Activated gamma-delta T cell (primary cell): ENCODE data around the gene CAPN2.
"Not testable (repeated sequence)": the region's sequence is repeated elsewhere in the genome, so short reads cannot be mapped to it uniquely, and the experiment has no call there.

Experiments
- DNase-seq: peaks from one replicate; lab custom pipeline; 2025; lab: John Stamatoyannopoulos, UW

The CAPN2 gene

DNA sequence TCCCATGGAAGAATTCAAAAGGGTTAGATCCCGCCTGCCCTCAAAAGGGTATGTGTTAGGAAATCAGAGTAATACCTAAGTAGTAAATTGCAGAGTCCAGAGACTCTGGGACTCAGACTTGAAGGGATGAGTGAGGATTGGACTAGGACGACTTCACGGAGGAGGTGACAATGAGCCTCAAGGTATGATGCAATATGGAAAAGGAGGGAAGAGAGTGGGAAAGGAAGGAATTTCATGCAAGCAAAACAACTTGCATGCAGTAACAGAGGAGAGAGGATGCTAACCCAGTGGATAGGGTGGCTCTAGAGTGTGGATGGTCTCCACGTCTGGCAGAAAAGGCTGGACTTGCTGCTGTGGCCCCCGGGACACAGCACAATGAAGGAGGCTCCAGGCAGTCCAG lies 4.8 kb downstream of the CAPN2 start:
- DNase-seq: no peak

DNA sequence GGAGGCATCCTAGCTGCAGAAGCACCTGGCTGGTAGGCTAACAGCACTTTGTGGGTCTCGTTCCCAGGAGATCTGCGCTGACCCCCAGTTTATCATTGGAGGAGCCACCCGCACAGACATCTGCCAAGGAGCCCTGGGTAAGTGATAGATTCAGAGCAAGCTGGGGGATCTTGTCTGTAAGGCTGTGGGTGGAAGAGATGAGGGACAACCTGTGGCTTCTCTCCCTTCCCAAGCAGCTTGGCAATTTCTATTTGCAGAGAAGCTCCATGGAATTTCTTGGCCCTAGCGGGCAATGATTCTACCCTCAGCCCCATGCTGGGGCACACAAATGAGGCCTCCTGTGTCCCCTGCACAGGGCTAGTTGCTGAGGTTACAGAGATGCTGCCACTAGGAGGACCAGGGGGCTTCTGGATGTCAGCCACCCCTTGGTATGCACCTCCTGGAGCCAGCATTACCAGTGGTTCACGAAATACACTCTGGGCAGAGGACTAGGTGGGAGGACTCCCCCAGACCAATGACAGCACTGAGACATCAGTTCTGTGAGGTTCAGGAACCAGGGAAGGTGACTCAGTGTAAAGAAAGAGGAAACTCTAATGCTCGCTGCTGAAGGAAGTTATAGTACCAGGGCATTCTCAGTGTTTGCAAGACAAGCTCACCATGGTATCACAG lies 5.5 kb downstream of the CAPN2 start:
- DNase-seq: no peak

DNA sequence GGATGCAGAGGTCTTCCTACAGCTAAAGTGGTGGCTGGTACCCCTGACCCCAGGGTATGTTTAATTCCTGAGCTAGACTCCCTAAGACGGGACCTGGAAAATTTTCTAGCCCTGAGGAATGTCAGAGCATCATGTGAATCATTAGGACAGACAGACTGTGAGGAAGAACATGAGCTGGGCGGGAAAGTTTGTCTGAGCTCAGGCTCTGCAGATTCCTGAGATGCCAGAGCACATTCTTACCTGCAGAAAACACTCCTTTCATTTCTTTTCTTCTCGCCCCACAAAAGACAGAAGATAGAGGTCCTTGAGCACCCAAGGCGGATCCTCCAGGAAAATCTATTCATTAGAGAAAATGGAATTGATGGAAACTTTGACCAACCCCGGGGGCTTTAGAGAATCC lies 6.5 kb downstream of the CAPN2 start:
- no peak for DNase-seq

DNA sequence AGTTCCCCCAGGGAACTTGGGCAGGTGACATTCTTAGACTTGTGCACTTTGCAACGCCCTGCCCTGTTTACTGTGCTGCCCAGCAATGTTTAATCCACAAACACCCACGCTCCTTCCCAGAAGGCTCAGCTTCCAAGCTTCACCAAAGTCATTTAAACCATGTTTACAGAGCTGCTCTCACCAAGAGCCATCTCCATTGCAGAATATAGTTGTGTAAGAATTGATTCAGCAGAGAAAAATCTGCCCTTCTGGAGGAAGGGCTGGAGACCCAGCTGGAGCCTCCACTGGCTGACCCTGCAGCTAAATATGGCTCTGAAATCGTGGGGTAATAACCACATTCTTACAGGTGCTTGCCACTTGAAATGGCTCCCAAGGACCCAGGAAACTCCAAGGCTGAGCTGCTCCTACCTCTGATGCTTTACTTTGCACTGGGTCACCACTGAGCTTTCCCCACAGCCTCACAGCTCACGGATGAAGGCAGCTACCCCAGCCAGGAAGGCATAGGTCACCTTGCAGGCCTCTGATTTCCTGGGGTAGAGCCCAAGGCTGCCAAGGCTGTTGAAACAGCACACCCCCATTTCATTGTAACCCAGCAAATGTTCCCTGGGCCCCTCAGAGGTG lies 8.7 kb downstream of the CAPN2 start:
- DNase-seq: no peak

DNA sequence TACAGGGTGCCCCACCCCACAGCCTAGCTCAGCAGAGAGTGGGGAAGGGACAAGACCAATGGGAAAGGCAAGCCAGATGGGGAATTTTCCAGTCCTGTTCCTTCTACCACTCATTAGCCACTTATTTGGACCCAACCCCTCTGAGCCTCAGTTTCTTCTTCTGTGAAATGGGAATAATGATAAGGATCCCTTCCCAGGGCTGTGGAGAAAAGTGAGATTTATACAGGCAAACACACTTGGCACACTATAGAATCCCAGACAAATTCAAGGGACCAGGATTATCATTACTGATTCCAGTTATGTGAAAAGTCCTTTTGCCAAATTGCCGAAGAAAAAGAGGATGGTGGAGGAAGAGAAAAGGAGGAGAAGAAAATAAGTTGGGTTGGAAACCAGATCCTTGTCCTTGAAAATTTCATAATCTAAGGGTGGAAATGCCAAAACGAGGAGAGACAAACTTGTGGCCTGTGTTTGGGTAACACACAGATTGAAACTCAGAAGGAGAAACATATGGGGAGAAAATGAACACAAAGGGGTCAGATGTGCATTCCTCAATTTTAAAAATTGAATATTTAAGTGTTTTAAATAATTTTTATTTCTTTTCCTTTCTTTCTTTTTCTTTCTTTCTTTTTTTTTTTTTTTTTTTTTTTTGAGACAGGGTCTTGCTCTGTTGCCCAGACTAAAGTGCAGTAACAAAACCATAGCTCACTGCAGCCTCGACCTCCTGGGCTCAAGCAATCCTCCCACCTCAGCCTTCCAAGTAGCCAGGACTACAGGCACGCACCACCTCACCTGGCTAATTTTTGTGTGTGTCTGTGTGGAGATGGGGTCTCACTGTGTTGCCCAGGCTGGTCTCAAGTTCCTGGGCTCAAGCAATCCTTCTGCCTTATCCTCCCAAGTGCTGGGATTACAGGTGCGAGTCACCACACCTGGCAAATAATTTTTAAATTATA lies 9.6 kb downstream of the CAPN2 start:
- no peak for DNase-seq

DNA sequence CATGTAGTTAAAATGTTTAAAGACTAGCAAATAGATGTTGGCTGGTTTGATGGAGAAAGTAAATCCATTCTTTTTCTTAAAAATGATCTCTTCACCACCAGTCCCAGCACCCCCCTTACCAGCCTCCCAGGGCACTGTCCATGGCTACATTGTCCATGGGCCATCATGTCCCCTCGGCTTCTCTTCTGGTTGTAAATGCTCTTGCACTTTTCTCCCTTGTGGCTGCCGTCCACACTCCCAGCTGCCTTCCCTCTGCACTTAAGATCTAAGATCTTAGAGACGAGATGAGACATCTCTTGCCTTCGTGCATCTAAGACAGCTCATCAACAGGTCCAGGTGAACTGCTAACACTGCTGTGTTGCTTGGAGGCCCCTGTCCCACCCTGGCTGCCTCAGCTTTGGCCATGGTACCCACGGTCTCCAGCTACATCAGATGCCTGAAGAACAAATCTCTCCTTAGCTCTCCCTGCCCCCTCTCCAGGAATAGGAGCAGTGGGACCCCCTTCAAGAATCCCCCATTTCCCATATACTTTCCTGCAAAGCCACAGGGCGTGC lies 11.1 kb downstream of the CAPN2 start:
- DNase-seq: no peak

DNA sequence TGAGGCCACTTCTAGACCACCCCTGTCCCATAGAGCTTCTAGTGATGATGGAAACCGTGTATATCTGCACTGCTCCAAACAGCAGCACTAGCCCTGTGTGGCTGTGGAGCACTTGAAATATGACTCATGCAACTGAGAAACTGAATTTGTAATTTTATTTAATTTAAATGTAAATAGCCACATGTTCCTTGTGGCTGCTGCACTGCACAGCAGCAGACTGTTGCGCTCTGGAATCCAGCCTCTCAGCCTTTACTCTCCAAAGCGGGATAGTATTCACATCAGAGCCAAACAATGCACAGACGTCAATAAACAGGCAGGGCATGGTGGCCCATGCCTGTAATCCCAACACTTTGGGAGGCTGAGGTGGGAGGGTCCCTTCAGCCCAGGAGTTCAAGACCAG lies 12.0 kb downstream of the CAPN2 start:
- DNase-seq: no peak

DNA sequence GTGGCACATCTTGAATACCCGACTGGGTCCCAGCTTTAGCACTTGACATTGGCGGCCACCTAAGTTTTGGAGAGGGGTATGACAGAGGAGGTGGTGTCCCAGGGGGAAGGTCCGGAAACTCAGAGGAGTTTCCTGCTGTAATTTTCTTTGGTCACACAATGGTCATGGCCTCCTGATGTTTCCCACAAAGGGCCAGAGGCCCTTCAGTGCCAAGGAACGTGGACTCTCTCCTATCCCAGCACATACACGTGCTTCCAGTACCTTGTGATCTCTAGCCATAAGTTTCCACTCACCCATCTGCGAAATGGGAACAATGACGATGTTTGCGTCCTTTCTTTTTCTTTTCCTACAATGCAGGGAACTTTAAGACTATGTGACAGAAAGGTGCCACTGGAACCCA lies 13.2 kb downstream of the CAPN2 start:
- DNase-seq: no peak

DNA sequence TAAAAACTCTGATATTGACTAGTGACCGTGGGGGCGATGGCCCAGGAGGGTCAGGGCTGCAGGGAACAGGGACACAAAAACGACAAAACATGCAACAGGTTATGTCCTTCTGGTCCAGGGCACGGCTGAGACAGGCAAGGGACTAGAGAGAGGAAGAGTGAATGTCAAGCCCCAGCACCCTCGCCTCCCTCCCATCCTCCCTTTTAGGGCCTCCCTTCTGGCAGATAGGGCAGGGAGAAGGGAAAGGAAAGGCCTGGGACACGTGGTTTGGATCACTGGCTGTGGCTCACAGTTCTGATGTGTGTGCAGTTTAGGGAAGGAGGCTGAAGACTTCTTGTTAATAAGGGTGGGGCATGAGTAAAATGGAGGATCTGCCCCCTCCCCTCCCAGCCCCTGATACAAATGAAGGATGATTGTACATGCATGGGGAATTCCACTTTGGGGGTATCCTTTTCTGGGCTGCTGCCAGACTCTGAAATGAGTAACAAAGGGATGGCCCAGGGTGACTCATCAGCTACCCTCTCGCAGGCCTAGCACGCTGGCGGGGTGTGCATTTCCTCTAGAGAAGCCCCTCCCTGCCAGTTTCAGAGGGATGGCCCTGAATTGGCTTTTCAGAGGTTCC lies 14.2 kb downstream of the CAPN2 start:
- DNase-seq: peak; percentile 33

DNA sequence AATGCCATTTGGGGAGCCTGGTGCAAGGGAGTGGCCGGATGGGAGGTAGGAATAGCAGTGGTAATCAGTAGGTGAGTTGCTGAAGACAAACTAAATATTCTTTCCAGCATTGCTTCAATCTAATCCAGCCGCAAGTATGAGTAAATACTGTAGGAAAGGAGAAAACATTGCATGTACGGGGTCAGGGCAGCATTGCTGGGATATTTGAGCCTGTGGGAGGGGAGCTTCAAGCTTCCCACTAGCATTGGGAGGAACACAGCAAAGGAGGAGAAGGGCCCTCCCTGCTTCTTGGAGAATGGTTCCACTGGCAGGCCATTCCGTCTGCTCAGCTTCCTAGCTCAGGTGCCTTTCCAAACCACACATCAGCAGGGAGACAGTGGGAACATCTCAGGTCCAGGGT lies 15.2 kb downstream of the CAPN2 start:
- DNase-seq: no peak

DNA sequence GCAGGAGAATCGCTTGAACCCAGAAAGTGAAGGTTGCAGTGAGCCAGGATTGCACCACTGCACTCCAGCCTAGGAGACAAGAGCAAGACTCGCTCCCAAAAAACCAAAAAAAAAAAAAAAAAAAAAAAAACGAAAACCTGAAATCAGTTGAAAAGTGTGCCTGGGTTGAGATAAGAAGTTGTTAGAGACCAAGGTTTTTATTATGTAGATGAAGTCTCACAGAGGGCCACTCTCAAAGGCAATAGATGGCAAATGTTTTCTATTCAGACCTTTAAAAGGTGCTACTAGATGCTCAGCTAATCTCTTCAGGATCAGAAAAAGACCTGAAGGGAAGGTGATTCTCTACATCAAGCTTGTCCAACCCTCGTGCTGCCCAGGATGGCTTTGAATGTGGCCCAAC lies 17.6 kb downstream of the CAPN2 start:
- no peak for DNase-seq

DNA sequence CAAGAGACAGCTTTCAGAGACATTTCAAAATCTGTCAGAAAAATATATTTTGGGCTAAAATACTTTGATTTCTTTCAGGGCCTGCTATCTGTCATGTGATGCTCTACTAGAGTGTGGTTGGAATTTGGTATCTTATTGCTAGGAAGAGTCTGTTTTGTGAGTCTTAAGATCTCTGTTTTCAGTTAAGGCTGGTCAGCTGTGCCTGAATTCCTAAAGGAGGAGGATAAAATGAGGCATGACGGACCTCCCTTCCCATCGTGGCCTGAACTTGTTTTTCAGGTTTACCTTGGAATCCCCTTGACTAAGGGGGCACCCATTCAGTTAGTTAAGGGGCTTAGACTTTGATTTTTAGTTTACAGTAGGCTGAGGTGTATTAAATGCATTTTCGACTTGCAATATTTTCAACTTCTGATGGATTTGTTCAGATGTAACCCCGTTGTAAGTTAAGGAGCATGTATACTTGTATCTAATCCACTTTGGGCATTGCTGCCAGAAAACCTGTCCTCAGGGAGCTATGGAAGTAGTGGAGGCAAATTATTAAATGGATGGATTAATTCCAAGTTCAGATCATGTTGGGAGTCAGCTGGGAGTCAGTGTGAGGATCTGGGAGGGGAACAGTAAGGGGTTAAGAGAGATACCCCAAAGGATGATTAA lies 18.3 kb downstream of the CAPN2 start:
- DNase-seq: no peak

DNA sequence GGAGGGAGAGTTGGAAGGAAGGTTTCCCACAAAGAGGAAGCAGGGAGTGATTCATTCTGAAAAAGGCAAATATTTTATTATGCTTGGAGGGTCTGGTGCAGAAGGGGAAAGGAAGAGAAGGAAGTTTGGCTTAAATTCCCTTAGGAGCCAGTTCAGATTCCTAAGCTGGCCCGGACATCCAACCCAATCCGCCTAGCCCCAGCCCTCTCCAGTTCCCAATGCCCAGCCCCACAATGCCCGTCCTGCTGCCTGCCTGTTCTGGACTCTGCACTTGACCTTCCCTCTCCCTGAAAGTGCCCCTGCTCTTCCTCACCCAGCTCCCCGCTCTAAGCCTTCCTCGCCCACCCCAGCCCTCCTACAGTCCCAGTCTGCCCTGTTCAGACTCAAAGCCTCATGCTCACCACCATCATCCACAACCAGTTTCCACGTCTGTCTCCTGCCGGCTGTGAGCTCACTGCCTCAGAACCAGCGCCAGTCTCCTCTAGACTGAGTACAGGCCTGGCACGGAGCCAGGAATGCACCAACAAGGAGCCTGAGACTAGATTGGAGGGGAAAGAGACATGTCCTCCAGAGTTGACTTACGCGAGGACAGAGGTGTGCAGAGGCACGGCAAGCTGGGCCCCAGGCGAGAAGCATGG lies 18.9 kb downstream of the CAPN2 start:
- DNase-seq: no peak

DNA sequence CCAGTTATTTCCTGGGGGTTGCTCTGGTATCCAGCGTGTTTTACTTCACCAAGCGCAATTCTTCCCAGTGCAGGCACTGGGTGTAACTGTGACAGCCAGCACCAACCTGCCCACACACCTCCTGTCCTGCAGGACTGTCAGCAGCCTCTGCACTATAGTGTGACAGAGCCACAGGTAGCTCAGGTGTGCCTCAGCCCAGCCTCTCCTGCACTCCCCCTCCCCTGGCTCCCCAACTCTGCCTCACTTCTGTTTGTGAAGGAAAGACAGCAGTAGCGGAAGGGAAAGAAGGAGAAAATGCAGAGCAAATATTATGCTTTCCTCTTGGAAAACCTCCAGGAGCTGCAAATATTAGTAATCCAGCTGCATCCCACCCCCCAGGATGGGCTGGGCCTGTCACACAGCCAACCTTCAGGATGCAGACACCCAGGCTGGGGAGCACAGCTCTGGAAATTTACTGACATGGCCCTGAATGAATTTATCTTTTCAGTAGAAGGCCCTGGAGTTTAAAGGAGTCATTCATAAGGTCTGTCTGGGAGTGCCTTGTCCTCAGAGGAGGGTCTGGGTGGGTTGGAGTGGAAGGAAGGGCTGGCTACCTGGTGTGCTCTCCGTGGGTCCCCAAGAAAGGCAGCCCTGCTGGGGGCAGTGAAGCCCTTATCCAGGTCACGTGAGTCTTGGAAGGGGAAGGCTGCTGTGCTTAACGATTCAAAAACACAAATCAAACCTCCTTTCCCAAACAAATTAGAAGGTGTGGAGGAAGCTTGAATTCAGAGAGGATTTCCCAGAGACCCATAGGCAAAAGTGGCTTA lies 20.9 kb downstream of the CAPN2 start:
- no peak for DNase-seq

DNA sequence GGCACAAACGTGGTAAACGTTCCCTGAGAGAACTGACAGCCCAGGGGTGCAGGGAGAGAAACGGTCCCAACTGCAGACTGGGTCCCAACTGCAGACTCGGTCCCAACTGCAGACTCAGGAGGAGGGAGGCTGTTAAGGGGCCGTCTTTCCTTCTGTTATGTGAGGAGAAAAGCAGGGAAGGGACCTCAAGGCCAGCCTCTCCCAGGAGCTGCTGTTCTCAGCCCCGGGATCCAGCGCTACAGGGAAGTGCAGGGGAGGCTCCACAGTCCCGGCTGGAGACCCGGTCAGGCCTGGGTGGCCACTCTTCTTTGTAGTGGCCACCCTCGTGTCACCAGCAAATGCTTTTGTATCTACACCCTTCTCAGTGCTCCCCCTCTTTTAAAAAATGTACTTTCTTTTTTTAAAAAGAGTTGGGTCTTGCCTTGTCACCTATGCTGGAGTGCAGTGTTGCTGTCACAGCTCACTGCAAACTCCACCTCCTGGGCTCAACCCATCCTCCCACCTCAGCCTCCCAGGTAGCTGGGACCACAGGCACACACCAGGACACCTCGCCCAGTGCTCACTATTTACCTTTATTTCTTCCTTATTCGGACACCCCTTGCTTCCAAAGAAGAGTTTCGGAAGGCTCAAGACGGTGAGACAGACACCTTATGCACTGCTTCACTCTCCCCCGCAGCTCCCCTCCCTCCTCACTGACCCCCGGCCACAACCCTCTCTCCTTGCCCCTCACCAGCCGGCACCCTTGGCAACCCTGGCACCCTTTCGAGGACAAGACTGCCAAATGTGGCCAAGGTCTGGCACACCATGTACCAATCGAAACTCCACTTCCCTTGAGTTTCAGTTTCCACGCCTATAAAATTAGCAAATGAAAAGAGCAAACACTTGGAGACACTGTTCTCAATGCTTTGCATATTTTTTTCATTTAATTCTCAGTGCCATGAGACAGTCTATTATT lies 21.8 kb downstream of the CAPN2 start:
- no peak for DNase-seq

DNA sequence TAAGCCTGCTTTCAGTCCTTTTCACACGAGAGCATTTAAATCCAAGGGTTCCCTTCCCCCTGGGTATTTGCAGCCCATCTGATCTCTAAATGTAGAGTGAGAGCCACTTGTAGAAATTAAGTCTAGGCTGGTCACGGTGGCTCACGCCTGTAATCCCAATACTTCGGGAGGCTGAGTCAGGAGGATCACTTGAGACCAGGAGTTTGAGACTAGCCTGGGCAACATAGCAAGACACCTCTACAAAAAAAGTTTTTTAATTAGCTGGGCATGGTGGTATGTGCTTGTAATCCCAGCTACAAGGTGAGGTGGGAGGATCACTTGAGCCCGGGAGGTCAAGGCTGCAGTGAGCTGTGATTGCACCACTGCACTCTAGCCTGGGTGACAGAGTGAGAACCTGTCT lies 24.3 kb downstream of the CAPN2 start:
- DNase-seq: not testable (repeated sequence)

DNA sequence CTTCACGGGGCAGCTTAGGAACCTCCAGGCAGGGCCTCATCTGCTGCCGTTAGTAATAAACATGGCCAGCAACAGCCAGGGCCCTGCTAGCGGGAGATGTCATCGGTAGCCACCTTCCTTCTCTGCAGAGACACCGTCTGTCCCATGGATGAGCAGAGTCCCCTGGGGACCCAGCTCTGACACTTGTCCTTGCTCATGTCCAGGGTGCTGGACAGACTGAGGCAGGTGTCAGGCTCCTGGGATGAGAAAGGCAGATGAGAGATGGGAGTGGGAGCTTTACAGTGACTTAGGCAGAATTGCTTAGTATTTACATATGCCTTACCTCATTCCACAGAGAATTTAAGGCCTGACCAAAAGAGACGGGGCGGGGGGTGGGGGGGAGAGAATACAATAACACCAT lies 25.0 kb downstream of the CAPN2 start:
- no peak for DNase-seq

DNA sequence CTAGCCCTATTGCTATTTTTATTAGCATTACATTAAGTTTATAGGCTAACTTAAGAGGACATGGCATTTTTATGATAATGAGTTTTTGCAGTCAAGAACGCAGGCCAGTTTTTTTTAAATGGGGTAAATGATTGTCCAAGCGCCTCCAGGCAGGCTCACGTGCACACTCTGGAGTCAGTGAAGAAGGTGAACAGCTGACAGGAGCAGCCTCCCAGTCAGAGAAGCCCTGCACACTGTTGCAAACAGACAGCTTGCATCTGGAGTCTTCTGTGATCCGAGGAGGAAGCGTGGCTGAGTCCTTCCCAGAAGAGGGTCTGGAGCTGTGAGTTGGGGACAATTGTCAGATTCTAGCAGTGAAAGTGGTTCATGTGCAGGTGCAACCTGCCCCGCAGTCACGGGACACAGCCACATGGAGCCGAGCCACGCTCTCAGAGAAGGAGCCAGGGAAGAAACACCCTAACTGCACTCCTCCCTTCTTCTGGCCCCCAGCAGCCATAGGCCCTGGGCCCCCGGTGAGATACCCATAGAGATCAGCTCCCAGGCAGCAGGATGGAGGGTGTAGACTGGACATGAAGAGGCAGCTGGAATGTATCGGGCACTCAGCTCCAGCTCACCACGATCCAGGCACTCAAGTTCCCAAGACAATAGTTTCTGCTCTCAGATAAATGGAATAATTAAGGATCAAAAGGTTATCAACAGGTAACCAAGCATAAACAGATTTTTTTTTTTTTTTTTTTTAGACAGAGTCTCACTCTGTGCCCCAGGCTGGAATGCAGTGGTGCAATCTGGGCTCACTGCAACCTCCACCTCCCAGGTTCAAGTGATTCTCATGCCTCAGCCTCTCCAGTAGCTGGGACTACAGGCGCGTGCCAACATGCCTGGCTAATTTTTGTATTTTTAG lies 26.4 kb downstream of the CAPN2 start:
- DNase-seq: no peak
